Measurements from ENCODE around the gene TMEM229B.

DNA sequence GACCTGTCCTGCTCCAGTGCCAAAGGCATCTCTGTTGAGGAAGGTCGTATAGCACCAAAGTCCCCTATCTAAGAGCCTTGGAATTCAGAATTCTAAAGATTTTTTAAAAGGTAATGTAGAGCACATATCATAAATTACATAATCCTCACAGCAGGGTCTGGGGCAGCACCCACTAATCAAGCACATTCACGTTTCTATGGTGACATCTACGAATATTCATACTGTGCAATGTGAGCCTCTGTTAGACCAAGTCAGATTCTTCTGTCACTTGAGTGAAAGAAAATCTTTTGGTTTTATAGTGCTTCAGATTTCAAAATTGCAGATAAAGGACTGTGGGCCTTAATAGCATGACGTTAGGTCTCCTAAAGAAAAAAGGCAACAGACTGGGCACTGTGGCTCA lies 13.1 kb upstream of the TMEM229B start:
- TF ChIP-seq, protein P1, sequence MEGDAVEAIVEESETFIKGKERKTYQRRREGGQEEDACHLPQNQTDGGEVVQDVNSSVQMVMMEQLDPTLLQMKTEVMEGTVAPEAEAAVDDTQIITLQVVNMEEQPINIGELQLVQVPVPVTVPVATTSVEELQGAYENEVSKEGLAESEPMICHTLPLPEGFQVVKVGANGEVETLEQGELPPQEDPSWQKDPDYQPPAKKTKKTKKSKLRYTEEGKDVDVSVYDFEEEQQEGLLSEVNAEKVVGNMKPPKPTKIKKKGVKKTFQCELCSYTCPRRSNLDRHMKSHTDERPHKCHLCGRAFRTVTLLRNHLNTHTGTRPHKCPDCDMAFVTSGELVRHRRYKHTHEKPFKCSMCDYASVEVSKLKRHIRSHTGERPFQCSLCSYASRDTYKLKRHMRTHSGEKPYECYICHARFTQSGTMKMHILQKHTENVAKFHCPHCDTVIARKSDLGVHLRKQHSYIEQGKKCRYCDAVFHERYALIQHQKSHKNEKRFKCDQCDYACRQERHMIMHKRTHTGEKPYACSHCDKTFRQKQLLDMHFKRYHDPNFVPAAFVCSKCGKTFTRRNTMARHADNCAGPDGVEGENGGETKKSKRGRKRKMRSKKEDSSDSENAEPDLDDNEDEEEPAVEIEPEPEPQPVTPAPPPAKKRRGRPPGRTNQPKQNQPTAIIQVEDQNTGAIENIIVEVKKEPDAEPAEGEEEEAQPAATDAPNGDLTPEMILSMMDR (IDR thresholded peaks at IDR 0.05): no peak
- no peak for TF ChIP-seq EZH2 (IDR thresholded peaks at IDR 0.05; ENCODE audit: borderline replicate concordance, insufficient read depth, low read depth, low read length, poor library complexity, severe bottlenecking)
